ENCODE measurements around the gene ARL14EPL. TPM values are rescaled to one million over a fixed set of nuclear protein-coding genes. Genes with fewer than 3 reads are reported as not detected.

The ARL14EPL gene
- total and polyA plus RNA-seq, 2 donors (not counting 3 experiments of a cell fraction or from before 2014, with no cell fraction given): 0.10 to 0.58 TPM

GRCh38 chr5:116037236-116037822, 5.1 kb downstream of the ARL14EPL start:
- H3K9ac ChIP-seq (replicated peaks; ENCODE audit: extremely low read depth, insufficient read depth, low read length): no peak overlapping the region
- H3K9me1 ChIP-seq (replicated peaks; ENCODE audit: control insufficient read depth, extremely low read depth, insufficient read depth, low read length): no peaks in the 10 kb centered on the region
- H4K20me1 ChIP-seq (replicated peaks; ENCODE audit: control insufficient read depth, extremely low read depth, insufficient read depth, low read length): no peaks in the 10 kb centered on the region
- H3K27ac ChIP-seq (ENCODE audit: insufficient read depth, low read depth, low read length): no peak overlapping the region
- dilution Hi-C loops (cut with MboI; ENCODE audit: extremely low pct_ligation_motif_present, low sequenced_read_pairs): no loop called here
- BruUV-seq (replicated peaks): no TSS peak
- no peak overlapping the region for H2AFZ ChIP-seq (ENCODE audit: low read depth, low read length)
- intact Hi-C loops (cut with micrococcal nuclease): loop anchor here (1.0 kb wide), 2 partner anchors 149 to 403 kb away; no protein-coding TSS in a partner anchor
- no peaks in the 10 kb centered on the region for H3K79me2 ChIP-seq (ENCODE audit: control insufficient read depth, insufficient read depth, low read length)
- no peaks in the 10 kb centered on the region for H3K36me3 ChIP-seq (ENCODE audit: control insufficient read depth in 2 of 2, extremely low read depth in 1 of 2, insufficient read depth in 2 of 2, low read length in 2 of 2)
- no peak overlapping the region for H3K4me2 ChIP-seq (ENCODE audit: insufficient read depth, low read length)
- TF ChIP-seq MYC (IDR thresholded peaks at IDR 0.05; ENCODE audit: low read depth, low read length): no peak
- peak; percentile 10 for TF ChIP-seq FOS (IDR thresholded peaks at IDR 0.05; ENCODE audit: borderline replicate concordance, insufficient read depth, low read length)
- TF ChIP-seq POLR2AphosphoS5 (IDR thresholded peaks at IDR 0.05; ENCODE audit: insufficient read depth, low read depth, low read length): no peak
- H3K4me1 ChIP-seq (ENCODE audit: control insufficient read depth, extremely low read depth, insufficient read depth, low read length): peaks cover 2% of the 10 kb centered on the region
- no peaks in the 10 kb centered on the region for H3K27me3 ChIP-seq (ENCODE audit: control insufficient read depth in 2 of 2, insufficient read depth in 2 of 2, low read length in 2 of 2)
- H3K9me3 ChIP-seq (replicated peaks; ENCODE audit: control insufficient read depth, insufficient read depth, low read length): no peaks in the 10 kb centered on the region
- H3K4me3 ChIP-seq (replicated peaks in 1 of 3; ENCODE audit: insufficient read depth in 1 of 3, low read depth in 1 of 3, low read length in 3 of 3): no peak overlapping the region
- DNase-seq (ENCODE audit: low read depth, low spot score) (peak; percentile 38), FAIRE-seq (no peak)
- ChIA-PET POLR2A (no interaction called here), CTCF (interaction anchor here (1.4 kb wide), 1 partner anchor 194 kb away, joined by 6 read pairs; no protein-coding TSS in a partner anchor)

GRCh38 chr5:116038817-116039216, 6.5 kb downstream of the ARL14EPL start:
- ChIA-PET CTCF (interaction anchor here (0.8 to 1.9 kb wide), 5 partner anchors 13 to 404 kb away, joined by 3 to 8 read pairs (median 4); no protein-coding TSS in a partner anchor), POLR2A (no interaction called here)
- Histone ChIP-seq H3K27ac (ENCODE audit: insufficient read depth, low read depth, low read length) (no peak overlapping the region), H3K9me1 (replicated peaks; ENCODE audit: control insufficient read depth, extremely low read depth, insufficient read depth, low read length) (no peaks in the 10 kb centered on the region), H4K20me1 (replicated peaks; ENCODE audit: control insufficient read depth, extremely low read depth, insufficient read depth, low read length) (no peaks in the 10 kb centered on the region), H3K4me3 (replicated peaks in 1 of 3; ENCODE audit: insufficient read depth in 1 of 3, low read depth in 1 of 3, low read length in 3 of 3) (no peak overlapping the region), H3K36me3 (ENCODE audit: control insufficient read depth in 2 of 2, extremely low read depth in 1 of 2, insufficient read depth in 2 of 2, low read length in 2 of 2) (no peaks in the 10 kb centered on the region), H3K9ac (replicated peaks; ENCODE audit: extremely low read depth, insufficient read depth, low read length) (no peak overlapping the region), H2AFZ (ENCODE audit: low read depth, low read length) (no peak overlapping the region), H3K79me2 (ENCODE audit: control insufficient read depth, insufficient read depth, low read length) (no peaks in the 10 kb centered on the region), H3K4me1 (ENCODE audit: control insufficient read depth, extremely low read depth, insufficient read depth, low read length) (no peaks in the 10 kb centered on the region), H3K27me3 (ENCODE audit: control insufficient read depth in 2 of 2, insufficient read depth in 2 of 2, low read length in 2 of 2) (no peaks in the 10 kb centered on the region), H3K4me2 (ENCODE audit: insufficient read depth, low read length) (no peak overlapping the region), H3K9me3 (replicated peaks; ENCODE audit: control insufficient read depth, insufficient read depth, low read length) (no peaks in the 10 kb centered on the region)
- TF ChIP-seq MAX (IDR thresholded peaks at IDR 0.05; ENCODE audit: insufficient read depth, insufficient read length) (no peak), FOS (IDR thresholded peaks at IDR 0.05; ENCODE audit: borderline replicate concordance, insufficient read depth, low read length) (no peak), MYC (IDR thresholded peaks at IDR 0.05; ENCODE audit: low read depth, low read length) (no peak), POLR2AphosphoS5 (IDR thresholded peaks at IDR 0.05; ENCODE audit: insufficient read depth, low read depth, low read length) (no peak), CTCF (IDR thresholded peaks at IDR 0.05; ENCODE audit: extremely low read depth in 1 of 2, insufficient read depth in 1 of 2, low read depth in 1 of 2, low read length in 2 of 2) (no peak), GATA2 (IDR thresholded peaks at IDR 0.05; ENCODE audit: insufficient read depth, insufficient read length, low read depth, low read length) (no peak), EZH2 (IDR thresholded peaks at IDR 0.05; ENCODE audit: borderline replicate concordance, low read depth, low read length, severe bottlenecking) (no peak), JUN (IDR thresholded peaks at IDR 0.05; ENCODE audit: borderline replicate concordance, insufficient read depth, insufficient read length, low read depth) (no peak), POLR2A (IDR thresholded peaks at IDR 0.05; ENCODE audit: low read depth, low read length) (no peak)
- no TSS peak for BruUV-seq (replicated peaks)
- FAIRE-seq (no peak), DNase-seq (ENCODE audit: low read depth, low spot score) (no peak)
- dilution Hi-C loops (cut with MboI; ENCODE audit: extremely low pct_ligation_motif_present, low sequenced_read_pairs): no loop called here
- intact Hi-C loops (cut with micrococcal nuclease): no loop called here
